IMR-90 (cell line): ENCODE data around the gene TET1. TPM values are rescaled to one million over a fixed set of nuclear protein-coding genes. Genes with fewer than 3 reads are reported as not detected.
A peak's percentile ranks its signal among the peaks of the same experiment; 100 is the strongest.

Source experiments
- ATAC-seq: fragments of 200-7000 bp; cut with Tn5 transposase; 2 replicates; pipeline ENCODE4 v1.9.1; 2020; ENCODE audit warnings: low read depth, mild to moderate bottlenecking, moderate library complexity
- BruUV-seq: library from RNA; stranded (reverse); fragments of 400-500 nt; replicated peaks from 2 replicates; lab custom pipeline; 2021; lab: Mats Ljungman, UMichigan
- CTCF ChIA-PET: fragments of 300-600 bp; formaldehyde crosslinking; extraction: SDS; loops from one replicate; lab custom pipeline; 2021; ENCODE audit warnings: antibody characterized with exemption; lab: Yijun Ruan, JAX
- POLR2A ChIA-PET: fragments of 300-600 bp; sonication (Branson Sonifier 250); formaldehyde crosslinking; loops from one replicate; lab custom pipeline; 2022; ENCODE audit warnings: antibody characterized with exemption; ENCODE audit not compliant: unreplicated experiment; lab: Charles Lee
- DNase-seq: peaks from one replicate; pipeline ENCODE4 v3.0.0; 2013
- H2AFZ ChIP-seq: replicated peaks from 2 replicates; pipeline ENCODE3; 2013; ENCODE audit warnings: low read length, mild to moderate bottlenecking; ENCODE audit not compliant: poor library complexity
- H2AK5ac ChIP-seq: 2 replicates; pipeline ENCODE4 v1.6.1; 2013; ENCODE audit warnings: low read depth, low read length, inconsistent platforms
- H2AK9ac ChIP-seq: replicated peaks from 2 replicates; pipeline ENCODE3; 2013; ENCODE audit warnings: mild to moderate bottlenecking, low read depth, low read length, moderate library complexity; ENCODE audit not compliant: poor library complexity
- H2BK120ac ChIP-seq: 2 replicates; pipeline ENCODE4 v1.6.1; 2013; ENCODE audit warnings: low read depth, low read length, inconsistent platforms
- H2BK15ac ChIP-seq: 3 replicates; pipeline ENCODE4 v1.6.1; 2013; ENCODE audit warnings: low read depth, low read length, inconsistent platforms
- H2BK20ac ChIP-seq: 2 replicates; pipeline ENCODE4 v1.6.1; 2013; ENCODE audit warnings: low read depth, mild to moderate bottlenecking, inconsistent platforms, low read length, moderate library complexity
- H2BK5ac ChIP-seq: 2 replicates; pipeline ENCODE4 v1.6.1; 2013; ENCODE audit warnings: mild to moderate bottlenecking, low read depth, low read length, inconsistent platforms; ENCODE audit not compliant: poor library complexity, severe bottlenecking
- H3K14ac ChIP-seq: replicated peaks from 2 replicates; pipeline ENCODE4 v1.6.1; 2013; ENCODE audit warnings: low read depth, low read length, inconsistent platforms
- H3K18ac ChIP-seq: 2 replicates; pipeline ENCODE4 v1.6.1; 2013; ENCODE audit warnings: low read depth, low read length, control low read depth
- H3K23ac ChIP-seq: 2 replicates; pipeline ENCODE4 v1.6.1; 2013; ENCODE audit warnings: low read depth, low read length, inconsistent platforms
- H3K27ac ChIP-seq: 2 replicates; pipeline ENCODE4 v1.5.1; 2013; ENCODE audit warnings: mild to moderate bottlenecking, control low read depth, low read length; ENCODE audit not compliant: insufficient read depth
- H3K27me3 ChIP-seq: 2 replicates; pipeline ENCODE4 v1.6.1; 2013; ENCODE audit warnings: low read length; ENCODE audit not compliant: control insufficient read depth, insufficient read depth
- H3K36me3 ChIP-seq: 2 replicates; pipeline ENCODE4 v1.6.1; 2013; ENCODE audit warnings: low read length, mixed read lengths; ENCODE audit not compliant: control insufficient read depth, insufficient read depth
- H3K4ac ChIP-seq: 2 replicates; pipeline ENCODE4 v1.6.1; 2013; ENCODE audit warnings: low read depth, low read length, inconsistent platforms
- H3K4me1 ChIP-seq: 2 replicates; pipeline ENCODE4 v1.6.1; 2013; ENCODE audit warnings: low read length, mixed read lengths; ENCODE audit not compliant: control insufficient read depth, insufficient read depth
- H3K4me2 ChIP-seq: 2 replicates; pipeline ENCODE4 v1.6.1; 2013; ENCODE audit warnings: low read depth, mild to moderate bottlenecking, control low read depth, low read length, moderate library complexity
- H3K4me3 ChIP-seq: 2 replicates; pipeline ENCODE4 v1.5.1; 2013; ENCODE audit warnings: low read depth, mild to moderate bottlenecking, control low read depth, low read length, moderate library complexity; ENCODE audit not compliant: insufficient read depth
- H3K56ac ChIP-seq: 2 replicates; pipeline ENCODE4 v1.6.1; 2013; ENCODE audit warnings: low read length, inconsistent platforms; ENCODE audit not compliant: insufficient read depth; ENCODE audit errors: extremely low read depth
- H3K79me1 ChIP-seq, 2 experiments: 2 replicates each; pipeline ENCODE4 v1.6.1; 2013; ENCODE audit warnings: low read length in 2 of 2, inconsistent platforms in 1 of 2, low read depth in 1 of 2
- H3K9ac ChIP-seq: 2 replicates; pipeline ENCODE4 v1.6.1; 2013; ENCODE audit warnings: low read depth, low read length, control low read depth
- H3K9me1 ChIP-seq: 2 replicates; pipeline ENCODE4 v1.6.1; 2013; ENCODE audit warnings: low read length, inconsistent platforms; ENCODE audit not compliant: insufficient read depth
- H3K9me3 ChIP-seq: 2 replicates; pipeline ENCODE4 v1.6.1; 2013; ENCODE audit warnings: low read length; ENCODE audit not compliant: control insufficient read depth, insufficient read depth
- H4K20me1 ChIP-seq: 2 replicates; pipeline ENCODE4 v1.6.1; 2013; ENCODE audit warnings: low read length, inconsistent platforms; ENCODE audit not compliant: insufficient read depth
- H4K5ac ChIP-seq: 2 replicates; pipeline ENCODE4 v1.6.1; 2013; ENCODE audit warnings: mild to moderate bottlenecking, low read depth, low read length, control low read depth
- H4K8ac ChIP-seq, 2 experiments: 2 replicates each; pipeline ENCODE4 v1.6.1; 2013; ENCODE audit warnings: low read depth in 2 of 2, low read length in 2 of 2, control low read depth in 1 of 2, inconsistent platforms in 1 of 2
- H4K91ac ChIP-seq: 2 replicates; pipeline ENCODE4 v1.6.1; 2013; ENCODE audit warnings: low read depth, low read length, inconsistent platforms; ENCODE audit not compliant: insufficient read depth
- BHLHE40 ChIP-seq: fragments of 150-350 bp; IDR thresholded peaks from 2 replicates; pipeline ENCODE4 v1.6.1; 2016; ENCODE audit warnings: mild to moderate bottlenecking, low read depth, low read length
- CEBPB ChIP-seq: IDR thresholded peaks from 2 replicates; pipeline ENCODE4 v1.6.1; 2012; ENCODE audit warnings: low read depth, low read length, improper control_type of control experiment
- CHD1 ChIP-seq: IDR thresholded peaks from 2 replicates; pipeline ENCODE4 v1.6.1; 2012; ENCODE audit warnings: low read depth, low read length, improper control_type of control experiment
- CTCF ChIP-seq: conservative IDR thresholded peaks from 2 replicates; pipeline ENCODE4 v1.5.1; 2012; ENCODE audit warnings: mild to moderate bottlenecking, low read depth, low read length, improper control_type of control experiment
- FOS ChIP-seq: fragments of 150-350 bp; IDR thresholded peaks from 2 replicates; pipeline ENCODE4 v1.6.1; 2016; ENCODE audit warnings: low read depth, low read length
- MAFK ChIP-seq: IDR thresholded peaks from 2 replicates; pipeline ENCODE4 v1.6.1; 2012; ENCODE audit warnings: low read depth, low read length, improper control_type of control experiment
- MAZ ChIP-seq: IDR thresholded peaks from 2 replicates; pipeline ENCODE4 v1.6.1; 2012; ENCODE audit warnings: low read depth, mild to moderate bottlenecking, low read length, improper control_type of control experiment, moderate library complexity, borderline replicate concordance
- MXI1 ChIP-seq: IDR thresholded peaks from 2 replicates; pipeline ENCODE4 v1.6.1; 2012; ENCODE audit warnings: low read depth, mild to moderate bottlenecking, low read length, moderate library complexity, borderline replicate concordance
- NFE2L2 ChIP-seq: fragments of 150-350 bp; IDR thresholded peaks from 2 replicates; pipeline ENCODE4 v1.6.1; 2016; ENCODE audit warnings: low read depth, mild to moderate bottlenecking, low read length
- POLR2A ChIP-seq: IDR thresholded peaks from 2 replicates; pipeline ENCODE4 v1.6.1; 2012; ENCODE audit warnings: mild to moderate bottlenecking, low read depth, low read length
- RAD21 ChIP-seq: IDR thresholded peaks from 2 replicates; pipeline ENCODE4 v1.6.1; 2012; ENCODE audit warnings: low read length, improper control_type of control experiment
- RCOR1 ChIP-seq: IDR thresholded peaks from 2 replicates; pipeline ENCODE4 v1.6.1; 2012; ENCODE audit warnings: mild to moderate bottlenecking, low read length, improper control_type of control experiment; ENCODE audit not compliant: insufficient replicate concordance
- RFX5 ChIP-seq: IDR thresholded peaks from 2 replicates; pipeline ENCODE4 v1.8.0; 2012; ENCODE audit warnings: low read depth, mild to moderate bottlenecking, low read length, moderate library complexity
- SMC3 ChIP-seq: fragments of 150-350 bp; IDR thresholded peaks from 2 replicates; pipeline ENCODE4 v1.6.1; 2016; ENCODE audit warnings: low read depth, mild to moderate bottlenecking, antibody characterized with exemption, low read length, moderate library complexity
- USF2 ChIP-seq: fragments of 150-350 bp; IDR thresholded peaks from 2 replicates; pipeline ENCODE4 v1.6.1; 2017; ENCODE audit warnings: mild to moderate bottlenecking, antibody characterized with exemption, low read length, low read depth
- WGBS, 2 experiments: methylation state at CpG; one replicate each; pipeline versions ENCODE4 v1.1.5 to v1.1.7; 2013; ENCODE audit warnings: missing lambda C conversion rate in 2 of 2; ENCODE audit not compliant: insufficient read length in 1 of 2; ENCODE audit errors: extremely low coverage in 2 of 2; 5-methylcytosine and 5-hydroxymethylcytosine counted together
- dilution Hi-C: fragments of 300-500 bp; cut with HindIII; formaldehyde crosslinking; loops from one replicate; pipeline ENCODE4 v1.14.3; 2018; ENCODE audit warnings: low sequenced_read_pairs; ENCODE audit not compliant: unreplicated experiment
- in situ Hi-C: fragments of 300-500 bp; cut with MboI; formaldehyde crosslinking; loops from 3 replicates; pipeline ENCODE4 v1.14.3; 2019; ENCODE audit warnings: low sequenced_read_pairs, inconsistent platforms, mixed read lengths
- intact Hi-C: fragments of 100-400 bp; cut with micrococcal nuclease; formaldehyde crosslinking; loops from 2 replicates; pipeline ENCODE4 v1.10.0; 2022
- polyA plus RNA-seq, 3 experiments: library from polyadenylated mRNA; depleted of rRNA; stranded (reverse); fragments of >200 nt; gene quantifications; 2 replicates each; pipeline ENCODE4 v1.2.3, GENCODE V29; 2012; ENCODE audit warnings: low replicate concordance in 1 of 3
- total RNA-seq: library from RNA; depleted of rRNA; stranded (reverse); fragments of >200 nt; gene quantifications from 2 replicates; pipeline ENCODE4 v1.2.3, GENCODE V29; 2012
- TF ChIP-seq, protein P1 (sequence below): fragments of 150-350 bp; IDR thresholded peaks from 2 replicates; pipeline ENCODE4 v1.6.1; 2016; ENCODE audit warnings: low read depth, mild to moderate bottlenecking, low read length, moderate library complexity, borderline replicate concordance

The TET1 gene
- total and polyA plus RNA-seq, 2 of the 4 experiments (the other 2 are of a cell fraction) = 1.0 to 4.3 TPM

DNA sequence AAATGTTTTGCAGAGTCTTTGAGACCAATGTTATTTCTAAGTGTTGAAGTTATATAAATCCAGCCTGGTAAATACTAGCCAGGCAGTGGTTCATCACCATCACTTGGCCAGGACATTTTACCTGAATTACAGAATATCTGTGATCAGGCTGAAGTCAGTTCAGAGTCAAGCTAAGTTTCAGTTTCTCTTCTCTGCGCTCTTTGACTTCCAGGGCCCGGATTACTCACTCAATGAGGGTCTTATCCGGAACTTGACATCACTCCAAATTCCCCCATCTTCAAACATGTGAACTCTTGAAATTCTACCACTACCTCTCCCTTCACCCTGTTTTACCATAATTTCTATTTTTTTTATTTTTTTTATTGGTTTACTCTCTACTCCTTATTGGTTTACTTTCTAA lies 124.3 kb downstream of the TET1 start:
- Histone ChIP-seq H2AK5ac (no peak overlapping the region), H3K79me1 (no peaks in the 10 kb centered on the region; a peak in 2 of 4 replicates), H3K23ac (no peak overlapping the region), H2BK15ac (no peak overlapping the region), H3K4me2 (no peak overlapping the region), H2BK20ac (no peak overlapping the region), H3K56ac (no peak overlapping the region), H2BK5ac (no peak overlapping the region), H3K4me1 (no peaks in the 10 kb centered on the region), H3K18ac (no peak overlapping the region), H2AK9ac (peak overlapping the region; percentile 23), H4K8ac (no peak overlapping the region), H2AFZ (no peak overlapping the region), H3K14ac (no peak overlapping the region), H3K27ac (no peak overlapping the region), H3K36me3 (peaks cover 38% of the 10 kb centered on the region), H3K9ac (no peak overlapping the region), H4K91ac (no peak overlapping the region), H3K4ac (no peak overlapping the region), H3K9me3 (no peaks in the 10 kb centered on the region), H3K9me1 (no peaks in the 10 kb centered on the region), H2BK120ac (no peak overlapping the region), H3K4me3 (no peak overlapping the region), H4K5ac (no peak overlapping the region), H3K27me3 (no peaks in the 10 kb centered on the region), H4K20me1 (no peaks in the 10 kb centered on the region)
- 88% methylated on average over 1 of the region's 3 CpGs; no CpG with 5 or more reads in 1 of the 2 experiments for WGBS, 2 experiments
- no peak for ATAC-seq
- intact Hi-C loops (no loop called here), in situ Hi-C loops (no loop called here), dilution Hi-C loops (no loop called here)
- DNase-seq = no peak
- ChIA-PET CTCF (no interaction called here), POLR2A (no interaction called here)
- TF ChIP-seq SMC3 = no peak
- no peak for TF ChIP-seq POLR2A
- no peak for TF ChIP-seq RFX5
- no peak for TF ChIP-seq CHD1
- TF ChIP-seq CTCF = no peak
- TF ChIP-seq BHLHE40 = no peak
- TF ChIP-seq CEBPB = no peak
- TF ChIP-seq FOS = no peak
- no peak for TF ChIP-seq MAZ
- TF ChIP-seq, protein P1, sequence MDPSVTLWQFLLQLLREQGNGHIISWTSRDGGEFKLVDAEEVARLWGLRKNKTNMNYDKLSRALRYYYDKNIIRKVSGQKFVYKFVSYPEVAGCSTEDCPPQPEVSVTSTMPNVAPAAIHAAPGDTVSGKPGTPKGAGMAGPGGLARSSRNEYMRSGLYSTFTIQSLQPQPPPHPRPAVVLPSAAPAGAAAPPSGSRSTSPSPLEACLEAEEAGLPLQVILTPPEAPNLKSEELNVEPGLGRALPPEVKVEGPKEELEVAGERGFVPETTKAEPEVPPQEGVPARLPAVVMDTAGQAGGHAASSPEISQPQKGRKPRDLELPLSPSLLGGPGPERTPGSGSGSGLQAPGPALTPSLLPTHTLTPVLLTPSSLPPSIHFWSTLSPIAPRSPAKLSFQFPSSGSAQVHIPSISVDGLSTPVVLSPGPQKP = no peak
- TF ChIP-seq MXI1 = no peak
- TF ChIP-seq RCOR1 = no peak
- TF ChIP-seq NFE2L2 = no peak
- no peak for TF ChIP-seq USF2
- no peak for TF ChIP-seq RAD21
- no peak for TF ChIP-seq MAFK
- no TSS peak for BruUV-seq
